SU-DHL-6 (cell line): Measurements from ENCODE around the gene KCTD3.

Experiments used
- EZH2phosphoT487 ChIP-seq: fragments of 200-600 bp; sonication (generic), shearing (Covaris generic); conservative IDR thresholded peaks from 2 replicates; pipeline ENCODE4 v1.6.1; 2018; ENCODE audit warnings: mild to moderate bottlenecking, antibody characterized with exemption, low read length, moderate library complexity, mixed read lengths
- TF ChIP-seq, protein P1 (sequence below): fragments of 200-600 bp; sonication (generic); IDR thresholded peaks from one replicate; pipeline ENCODE4 v1.5.1; 2017; ENCODE audit warnings: antibody characterized with exemption, mild to moderate bottlenecking, low read length, moderate library complexity; ENCODE audit not compliant: insufficient read depth, poor library complexity, severe bottlenecking

DNA sequence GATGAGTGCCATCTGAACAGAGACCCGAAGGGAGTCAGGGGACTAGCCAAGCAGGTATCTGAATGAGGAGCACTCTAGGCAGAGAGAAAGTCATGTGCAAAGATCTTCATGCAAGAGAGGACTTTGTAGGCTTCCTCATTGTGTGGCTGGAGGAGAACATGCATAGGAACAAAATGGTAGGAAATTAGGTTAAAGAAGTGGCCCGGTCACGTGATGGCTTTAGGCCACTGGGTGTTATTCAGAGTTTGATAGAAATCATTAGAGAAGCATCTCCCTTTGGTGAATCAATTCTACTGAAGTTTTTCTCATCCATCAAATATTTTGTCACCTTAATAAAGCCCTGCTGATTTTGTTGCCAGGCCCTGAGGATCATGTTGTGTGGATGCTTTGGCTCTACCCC is 45.8 kb upstream of the KCTD3 start:
- TF ChIP-seq, protein P1, sequence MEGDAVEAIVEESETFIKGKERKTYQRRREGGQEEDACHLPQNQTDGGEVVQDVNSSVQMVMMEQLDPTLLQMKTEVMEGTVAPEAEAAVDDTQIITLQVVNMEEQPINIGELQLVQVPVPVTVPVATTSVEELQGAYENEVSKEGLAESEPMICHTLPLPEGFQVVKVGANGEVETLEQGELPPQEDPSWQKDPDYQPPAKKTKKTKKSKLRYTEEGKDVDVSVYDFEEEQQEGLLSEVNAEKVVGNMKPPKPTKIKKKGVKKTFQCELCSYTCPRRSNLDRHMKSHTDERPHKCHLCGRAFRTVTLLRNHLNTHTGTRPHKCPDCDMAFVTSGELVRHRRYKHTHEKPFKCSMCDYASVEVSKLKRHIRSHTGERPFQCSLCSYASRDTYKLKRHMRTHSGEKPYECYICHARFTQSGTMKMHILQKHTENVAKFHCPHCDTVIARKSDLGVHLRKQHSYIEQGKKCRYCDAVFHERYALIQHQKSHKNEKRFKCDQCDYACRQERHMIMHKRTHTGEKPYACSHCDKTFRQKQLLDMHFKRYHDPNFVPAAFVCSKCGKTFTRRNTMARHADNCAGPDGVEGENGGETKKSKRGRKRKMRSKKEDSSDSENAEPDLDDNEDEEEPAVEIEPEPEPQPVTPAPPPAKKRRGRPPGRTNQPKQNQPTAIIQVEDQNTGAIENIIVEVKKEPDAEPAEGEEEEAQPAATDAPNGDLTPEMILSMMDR: no peak
- no peak for TF ChIP-seq EZH2phosphoT487
